SU-DHL-6 (cell line): Measurements from ENCODE around the gene DGCR6.
"Not testable (repeated sequence)": the region's sequence is repeated elsewhere in the genome, so short reads cannot be mapped to it uniquely, and the experiment has no call there.

Source experiments
- H2AFZ ChIP-seq: fragments of 200-600 bp; sonication (generic); 2 replicates; pipeline ENCODE4 v1.6.1; 2014; ENCODE audit warnings: low read depth, mild to moderate bottlenecking, moderate library complexity, mixed read lengths, antibody characterized with exemption, low read length; ENCODE audit not compliant: severe bottlenecking
- H3F3A ChIP-seq: fragments of 200-600 bp; shearing (Covaris generic); 2 replicates; pipeline ENCODE4 v1.6.0; 2016; ENCODE audit warnings: antibody characterized with exemption, mild to moderate bottlenecking; ENCODE audit not compliant: insufficient read depth
- H3K27ac ChIP-seq: fragments of 200-600 bp; sonication (generic); 2 replicates; pipeline ENCODE4 v1.5.1; 2016; ENCODE audit warnings: low read depth, mild to moderate bottlenecking, low read length, moderate library complexity, mixed read lengths
- H3K27me3 ChIP-seq: fragments of 200-600 bp; sonication (generic), shearing (Covaris generic); 2 replicates; pipeline ENCODE4 v1.6.0; 2014; ENCODE audit warnings: mild to moderate bottlenecking, low read length
- H3K36me3 ChIP-seq: fragments of 200-600 bp; sonication (generic); 2 replicates; pipeline ENCODE4 v1.6.1; 2014; ENCODE audit warnings: mild to moderate bottlenecking, low read length, mixed read lengths
- H3K4me2 ChIP-seq: fragments of 300-600, 200-600 bp; shearing (Covaris generic), sonication (generic); 2 replicates; pipeline ENCODE4 v1.6.0; 2014; ENCODE audit warnings: low read length, low read depth, mild to moderate bottlenecking; ENCODE audit not compliant: poor library complexity, severe bottlenecking
- H3K4me3 ChIP-seq: fragments of 200-600 bp; sonication (generic); 2 replicates; pipeline ENCODE4 v1.5.1; 2014; ENCODE audit warnings: antibody characterized with exemption, low read length, mild to moderate bottlenecking, mixed read lengths; ENCODE audit not compliant: insufficient read depth, poor library complexity, severe bottlenecking
- H3K79me2 ChIP-seq: fragments of 200-600 bp; sonication (generic); 2 replicates; pipeline ENCODE4 v1.6.1; 2014; ENCODE audit warnings: mild to moderate bottlenecking, low read length, moderate library complexity; ENCODE audit not compliant: insufficient read depth
- H3K9ac ChIP-seq: fragments of 200-600 bp; sonication (generic); 2 replicates; pipeline ENCODE4 v1.7.0; 2014; ENCODE audit warnings: mild to moderate bottlenecking, low read length
- H3K9me2 ChIP-seq: fragments of 200-600 bp; sonication (generic); replicated peaks from 2 replicates; pipeline ENCODE4 v1.6.1; 2014; ENCODE audit warnings: low read length; ENCODE audit not compliant: insufficient read depth
- H3K9me3 ChIP-seq: fragments of 200-600 bp; sonication (generic); 2 replicates; pipeline ENCODE4 v1.6.1; 2014; ENCODE audit warnings: low read length, mixed read lengths; ENCODE audit not compliant: insufficient read depth
- H4K20me1 ChIP-seq: fragments of 200-600 bp; sonication (generic); 2 replicates; pipeline ENCODE4 v1.6.1; 2014; ENCODE audit warnings: low read depth, mild to moderate bottlenecking, antibody characterized with exemption, low read length, moderate library complexity, mixed read lengths
- EZH2phosphoT487 ChIP-seq: fragments of 200-600 bp; sonication (generic), shearing (Covaris generic); conservative IDR thresholded peaks from 2 replicates; pipeline ENCODE4 v1.6.1; 2018; ENCODE audit warnings: mild to moderate bottlenecking, antibody characterized with exemption, low read length, moderate library complexity, mixed read lengths
- TF ChIP-seq, protein P1 (sequence below): fragments of 200-600 bp; sonication (generic); IDR thresholded peaks from one replicate; pipeline ENCODE4 v1.5.1; 2017; ENCODE audit warnings: antibody characterized with exemption, mild to moderate bottlenecking, low read length, moderate library complexity; ENCODE audit not compliant: insufficient read depth, poor library complexity, severe bottlenecking

DGCR6 gene

DNA sequence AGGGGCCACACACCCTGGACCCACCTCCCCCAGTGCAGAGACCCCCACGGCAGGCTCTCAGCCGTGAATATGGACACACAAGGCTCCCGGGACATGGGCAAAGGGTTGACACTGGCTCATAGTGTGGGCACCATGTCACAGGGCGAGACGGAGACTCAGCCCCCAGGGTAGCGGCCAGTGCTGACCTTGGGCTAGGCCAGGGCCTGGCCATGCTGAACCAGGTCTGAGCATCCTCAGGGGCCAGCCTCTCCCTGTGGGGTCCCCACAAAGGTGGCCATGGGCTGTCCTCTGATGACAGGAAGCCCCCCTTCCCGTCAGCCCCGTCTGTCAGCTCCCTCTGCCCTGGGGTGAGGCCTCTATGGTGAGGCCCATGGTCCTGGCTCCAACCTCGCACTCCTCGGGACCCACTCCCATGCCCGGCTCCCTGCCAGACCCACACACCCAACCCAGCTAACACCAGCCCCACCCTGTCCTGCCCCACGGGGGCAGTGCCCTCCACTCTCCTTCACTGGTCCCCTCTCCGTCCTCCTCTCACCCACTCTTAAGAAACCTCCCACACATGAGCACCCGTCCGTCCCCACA lies 49.0 kb downstream of the DGCR6 start:
- no peaks in the 10 kb centered on the region for H3K36me3 ChIP-seq
- H4K20me1 ChIP-seq, result no peaks in the 10 kb centered on the region
- no peak overlapping the region for H3K9ac ChIP-seq
- no peaks in the 10 kb centered on the region for H3K27me3 ChIP-seq
- H3F3A ChIP-seq, result no peaks in the 10 kb centered on the region
- H3K9me2 ChIP-seq, result no peaks in the 10 kb centered on the region
- no peaks in the 10 kb centered on the region for H3K79me2 ChIP-seq
- H3K4me2 ChIP-seq, result no peak overlapping the region
- no peak for TF ChIP-seq EZH2phosphoT487
- TF ChIP-seq, protein P1, sequence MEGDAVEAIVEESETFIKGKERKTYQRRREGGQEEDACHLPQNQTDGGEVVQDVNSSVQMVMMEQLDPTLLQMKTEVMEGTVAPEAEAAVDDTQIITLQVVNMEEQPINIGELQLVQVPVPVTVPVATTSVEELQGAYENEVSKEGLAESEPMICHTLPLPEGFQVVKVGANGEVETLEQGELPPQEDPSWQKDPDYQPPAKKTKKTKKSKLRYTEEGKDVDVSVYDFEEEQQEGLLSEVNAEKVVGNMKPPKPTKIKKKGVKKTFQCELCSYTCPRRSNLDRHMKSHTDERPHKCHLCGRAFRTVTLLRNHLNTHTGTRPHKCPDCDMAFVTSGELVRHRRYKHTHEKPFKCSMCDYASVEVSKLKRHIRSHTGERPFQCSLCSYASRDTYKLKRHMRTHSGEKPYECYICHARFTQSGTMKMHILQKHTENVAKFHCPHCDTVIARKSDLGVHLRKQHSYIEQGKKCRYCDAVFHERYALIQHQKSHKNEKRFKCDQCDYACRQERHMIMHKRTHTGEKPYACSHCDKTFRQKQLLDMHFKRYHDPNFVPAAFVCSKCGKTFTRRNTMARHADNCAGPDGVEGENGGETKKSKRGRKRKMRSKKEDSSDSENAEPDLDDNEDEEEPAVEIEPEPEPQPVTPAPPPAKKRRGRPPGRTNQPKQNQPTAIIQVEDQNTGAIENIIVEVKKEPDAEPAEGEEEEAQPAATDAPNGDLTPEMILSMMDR, result no peak
- no peak overlapping the region for H3K4me3 ChIP-seq
- no peaks in the 10 kb centered on the region for H3K9me3 ChIP-seq
- H2AFZ ChIP-seq, result no peak overlapping the region
- no peak overlapping the region for H3K27ac ChIP-seq

DNA sequence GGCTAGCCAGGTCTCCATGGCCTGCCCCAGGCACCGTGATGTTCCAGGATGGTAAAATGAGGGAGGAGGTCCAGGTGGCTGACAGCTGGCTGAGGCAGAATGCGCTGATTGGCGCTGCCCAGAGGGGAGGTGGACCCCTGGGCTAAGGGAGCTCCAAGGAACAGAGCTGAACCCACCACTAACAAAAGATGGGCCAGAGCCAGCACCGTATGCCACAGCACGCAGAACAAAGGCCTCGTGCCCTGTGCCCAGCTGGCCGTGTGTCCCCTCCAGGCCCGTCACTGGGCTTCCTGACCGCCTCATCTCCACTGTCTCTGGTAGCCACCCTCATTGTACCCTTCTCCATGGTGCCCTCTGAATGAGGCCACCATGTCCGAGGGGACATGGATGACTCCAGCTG lies 49.6 kb downstream of the DGCR6 start:
- H3K4me3 ChIP-seq, result no peak overlapping the region
- H3K27me3 ChIP-seq, result no peaks in the 10 kb centered on the region
- no peak for TF ChIP-seq EZH2phosphoT487
- TF ChIP-seq, protein P1, result no peak
- no peaks in the 10 kb centered on the region for H3K9me2 ChIP-seq
- no peaks in the 10 kb centered on the region for H3F3A ChIP-seq
- no peak overlapping the region for H2AFZ ChIP-seq
- no peak overlapping the region for H3K9ac ChIP-seq
- H3K79me2 ChIP-seq, result no peaks in the 10 kb centered on the region
- H3K36me3 ChIP-seq, result no peaks in the 10 kb centered on the region
- H3K9me3 ChIP-seq, result no peaks in the 10 kb centered on the region
- H4K20me1 ChIP-seq, result no peaks in the 10 kb centered on the region
- no peak overlapping the region for H3K27ac ChIP-seq
- H3K4me2 ChIP-seq, result no peak overlapping the region

- H4K20me1 ChIP-seq, H2AFZ ChIP-seq, H3K9me3 ChIP-seq, H3K27me3 ChIP-seq, H3K27ac ChIP-seq, H3K9ac ChIP-seq, H3F3A ChIP-seq, H3K36me3 ChIP-seq, H3K4me3 ChIP-seq, H3K9me2 ChIP-seq, H3K4me2 ChIP-seq, H3K79me2 ChIP-seq: not testable (repeated sequence)
Observed at GRCh38 chr22:18956121-18956895, 50.2 kb downstream of the DGCR6 start.

- H3K9ac ChIP-seq, H3K36me3 ChIP-seq, H3K4me3 ChIP-seq, H3F3A ChIP-seq, H2AFZ ChIP-seq, H3K79me2 ChIP-seq, H3K9me2 ChIP-seq, H4K20me1 ChIP-seq, H3K9me3 ChIP-seq, H3K4me2 ChIP-seq, H3K27ac ChIP-seq, H3K27me3 ChIP-seq: not testable (repeated sequence)
Observed at GRCh38 chr22:18956956-18957355, 50.8 kb downstream of the DGCR6 start.

DNA sequence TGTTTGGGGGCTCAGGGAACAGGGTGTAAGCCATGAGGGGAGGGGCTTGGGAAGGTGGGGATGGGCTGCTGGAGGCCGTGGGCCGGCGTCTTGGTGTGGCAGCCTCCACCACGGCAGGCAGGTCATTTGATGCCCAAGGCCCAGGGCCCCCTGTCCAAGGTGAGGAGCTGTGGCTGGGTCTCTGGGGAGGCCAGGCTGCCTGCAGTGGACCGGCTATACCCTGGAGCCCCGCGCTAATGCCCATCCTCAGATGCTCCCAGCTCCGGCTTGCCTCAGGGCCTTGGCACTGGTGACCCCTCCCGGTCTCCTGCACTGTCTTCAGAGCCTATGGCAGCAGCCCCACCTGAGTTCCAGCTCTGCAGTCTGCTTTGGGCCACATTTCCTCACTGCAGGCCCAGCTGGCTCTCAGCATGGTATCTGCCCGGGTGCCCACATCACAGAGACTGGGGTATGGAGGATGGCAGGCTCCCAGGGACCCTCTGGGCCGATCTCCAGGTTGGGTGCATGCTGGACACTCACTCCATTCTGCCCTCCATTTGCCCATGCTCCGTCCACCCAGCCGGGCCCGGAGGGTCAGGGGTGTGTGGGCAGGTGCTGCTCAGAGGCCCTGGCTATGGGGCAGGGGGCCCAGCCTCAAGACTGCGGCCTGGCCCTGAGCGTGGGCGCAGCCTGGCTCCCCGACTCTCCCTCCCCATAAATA lies 51.7 kb downstream of the DGCR6 start:
- H3K36me3 ChIP-seq, H3K79me2 ChIP-seq, H3K9me3 ChIP-seq, H3K9ac ChIP-seq, H3K4me3 ChIP-seq, H3F3A ChIP-seq, H3K9me2 ChIP-seq, H3K4me2 ChIP-seq, H2AFZ ChIP-seq, H3K27me3 ChIP-seq, H4K20me1 ChIP-seq, H3K27ac ChIP-seq: not testable (repeated sequence)

- H3K9me3 ChIP-seq, H3K27me3 ChIP-seq, H3F3A ChIP-seq, H3K9me2 ChIP-seq, H3K36me3 ChIP-seq, H3K9ac ChIP-seq, H3K4me2 ChIP-seq, H2AFZ ChIP-seq, H4K20me1 ChIP-seq, H3K27ac ChIP-seq, H3K4me3 ChIP-seq, H3K79me2 ChIP-seq: not testable (repeated sequence)
Observed at GRCh38 chr22:18958321-18958705, 52.2 kb downstream of the DGCR6 start.
